BE2C (cell line): ENCODE results near the gene KRT76.

Experiments used
- DNase-seq: peaks from one replicate; pipeline ENCODE4 v3.0.0-alpha.2; 2020
- H3K27me3 ChIP-seq: fragments of 250-450 bp; sonication (Bioruptor Pico); 2 replicates; pipeline ENCODE4 v1.5.1; 2020; ENCODE audit warnings: mild to moderate bottlenecking
- H3K36me3 ChIP-seq: fragments of 250-450 bp; sonication (Bioruptor Pico); 2 replicates; pipeline ENCODE4 v1.5.1; 2020; ENCODE audit warnings: mild to moderate bottlenecking
- H3K4me1 ChIP-seq: fragments of 250-450 bp; sonication (Bioruptor Pico); 2 replicates; pipeline ENCODE4 v1.5.1; 2020
- H3K4me3 ChIP-seq: 2 replicates; pipeline ENCODE4 v1.5.1; 2011; ENCODE audit warnings: low read depth, low read length
- H3K9me3 ChIP-seq: fragments of 250-450 bp; sonication (Bioruptor Pico); 2 replicates; pipeline ENCODE4 v1.5.1; 2020
- TF ChIP-seq, protein P1 (sequence below): IDR thresholded peaks from 2 replicates; pipeline ENCODE4 v1.5.1; 2012; ENCODE audit warnings: mild to moderate bottlenecking, low read depth, low read length

The KRT76 gene

DNA sequence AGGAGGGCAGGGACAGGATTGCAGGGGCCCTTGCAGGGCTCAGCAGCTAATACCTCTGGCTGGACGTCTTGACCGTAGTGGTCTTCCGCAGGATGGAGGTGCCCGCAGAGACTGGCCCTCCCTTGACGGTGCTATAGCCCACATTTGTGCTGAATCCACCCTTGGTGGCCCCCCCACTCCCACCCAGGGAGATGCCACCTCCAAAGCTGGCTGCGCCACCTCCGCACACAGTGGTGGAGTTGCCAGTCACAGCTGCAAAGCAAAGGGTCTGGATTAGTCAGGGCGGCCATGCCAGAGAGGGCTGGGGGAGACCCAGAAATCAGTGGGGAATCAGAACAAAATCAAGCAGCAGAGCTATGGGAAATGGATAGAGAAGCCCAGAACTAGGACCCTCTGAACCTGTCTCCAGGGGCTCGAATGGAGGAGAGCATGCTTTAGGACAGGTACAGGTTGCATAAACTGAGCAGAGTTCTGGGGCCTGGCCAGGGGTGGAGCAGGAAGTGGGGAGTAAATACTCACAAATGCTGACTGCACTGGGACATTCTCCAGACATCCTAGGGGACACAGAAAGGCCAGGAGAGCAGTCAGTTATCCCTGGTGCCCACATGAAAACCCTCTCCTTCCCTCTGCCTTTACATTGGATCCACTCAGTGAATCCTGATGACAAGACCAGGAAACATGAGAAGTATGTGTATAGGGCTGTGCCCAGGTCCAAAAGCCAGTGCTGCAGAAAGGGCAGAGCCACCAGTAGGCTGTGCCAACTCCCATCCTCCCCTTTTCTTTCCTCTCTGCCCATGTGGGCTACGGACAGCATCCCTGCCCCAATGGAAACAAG, 44.9 kb upstream of the KRT76 start:
- H3K4me1 ChIP-seq = no peaks in the 10 kb centered on the region
- no peak for DNase-seq
- no peaks in the 10 kb centered on the region for H3K36me3 ChIP-seq
- TF ChIP-seq, protein P1, sequence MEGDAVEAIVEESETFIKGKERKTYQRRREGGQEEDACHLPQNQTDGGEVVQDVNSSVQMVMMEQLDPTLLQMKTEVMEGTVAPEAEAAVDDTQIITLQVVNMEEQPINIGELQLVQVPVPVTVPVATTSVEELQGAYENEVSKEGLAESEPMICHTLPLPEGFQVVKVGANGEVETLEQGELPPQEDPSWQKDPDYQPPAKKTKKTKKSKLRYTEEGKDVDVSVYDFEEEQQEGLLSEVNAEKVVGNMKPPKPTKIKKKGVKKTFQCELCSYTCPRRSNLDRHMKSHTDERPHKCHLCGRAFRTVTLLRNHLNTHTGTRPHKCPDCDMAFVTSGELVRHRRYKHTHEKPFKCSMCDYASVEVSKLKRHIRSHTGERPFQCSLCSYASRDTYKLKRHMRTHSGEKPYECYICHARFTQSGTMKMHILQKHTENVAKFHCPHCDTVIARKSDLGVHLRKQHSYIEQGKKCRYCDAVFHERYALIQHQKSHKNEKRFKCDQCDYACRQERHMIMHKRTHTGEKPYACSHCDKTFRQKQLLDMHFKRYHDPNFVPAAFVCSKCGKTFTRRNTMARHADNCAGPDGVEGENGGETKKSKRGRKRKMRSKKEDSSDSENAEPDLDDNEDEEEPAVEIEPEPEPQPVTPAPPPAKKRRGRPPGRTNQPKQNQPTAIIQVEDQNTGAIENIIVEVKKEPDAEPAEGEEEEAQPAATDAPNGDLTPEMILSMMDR = no peak
- H3K9me3 ChIP-seq = no peaks in the 10 kb centered on the region
- H3K27me3 ChIP-seq = peaks cover 33% of the 10 kb centered on the region
- H3K4me3 ChIP-seq = no peak overlapping the region

GRCh38 chr12:52821071-52821730, 44.1 kb upstream of the KRT76 start:
- H3K27me3 ChIP-seq = peaks cover 33% of the 10 kb centered on the region
- H3K4me3 ChIP-seq = no peak overlapping the region
- H3K36me3 ChIP-seq = no peaks in the 10 kb centered on the region
- no peaks in the 10 kb centered on the region for H3K9me3 ChIP-seq
- no peaks in the 10 kb centered on the region for H3K4me1 ChIP-seq
- no peak for DNase-seq
- TF ChIP-seq, protein P1 = no peak

DNA sequence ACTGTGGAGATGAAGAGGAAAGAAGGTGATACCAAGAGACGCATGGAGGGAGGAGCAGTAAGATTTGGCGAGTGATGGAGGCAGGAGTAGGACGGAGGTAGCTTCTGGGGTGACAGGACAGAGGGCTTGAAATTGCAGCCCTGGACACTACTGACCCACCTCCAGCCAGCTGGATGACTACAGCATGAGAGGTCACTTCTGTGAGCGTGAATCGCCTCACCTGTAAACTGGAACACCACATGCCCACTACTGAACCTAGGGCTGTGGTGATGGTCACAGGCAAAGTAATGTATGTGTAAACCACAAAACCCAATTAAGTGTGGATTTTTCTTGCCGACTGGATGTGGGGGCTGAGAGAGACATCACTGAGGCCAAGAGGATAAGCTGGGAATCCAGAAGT, 43.4 kb upstream of the KRT76 start:
- DNase-seq = no peak
- Histone ChIP-seq H3K4me3 (no peak overlapping the region), H3K27me3 (peaks cover 33% of the 10 kb centered on the region), H3K4me1 (no peaks in the 10 kb centered on the region), H3K36me3 (no peaks in the 10 kb centered on the region), H3K9me3 (no peaks in the 10 kb centered on the region)
- TF ChIP-seq, protein P1 = no peak

DNA sequence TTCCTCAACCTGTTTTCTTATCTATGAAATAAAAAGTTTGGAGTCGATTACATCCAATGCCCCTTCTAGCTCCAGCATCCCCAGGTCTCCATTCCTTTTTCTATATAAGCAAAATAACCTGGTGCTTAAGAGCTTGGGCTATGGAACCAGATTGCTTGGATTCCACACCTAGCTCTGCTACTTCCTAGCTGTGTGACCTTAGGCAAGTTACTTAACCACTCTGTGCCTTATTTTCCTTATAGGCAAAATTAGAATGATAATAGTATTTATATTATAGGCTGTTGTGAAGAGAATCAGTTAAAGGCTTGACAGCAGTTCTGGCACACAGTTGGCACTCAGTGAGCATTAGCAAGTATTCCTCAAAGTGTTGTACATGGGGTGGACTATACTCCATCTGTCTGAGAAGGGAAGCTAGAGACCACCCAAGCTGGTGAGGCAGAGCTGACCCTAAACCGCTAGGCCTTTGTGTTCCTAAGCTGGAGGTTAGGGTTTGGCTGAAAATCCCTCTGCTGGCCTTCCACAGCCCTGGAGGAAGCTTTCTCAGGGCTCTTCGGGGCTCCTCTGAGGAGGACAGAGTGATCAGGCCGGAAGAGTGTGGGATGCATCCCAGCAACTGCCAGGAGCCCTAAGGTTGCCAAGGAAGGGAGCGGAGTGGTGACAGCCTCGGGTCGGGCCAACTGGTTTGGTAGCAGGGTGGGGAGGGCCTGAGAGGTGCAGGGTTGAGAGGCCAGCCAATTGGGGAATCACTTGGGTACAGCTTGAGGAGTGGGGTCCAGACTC, 42.8 kb upstream of the KRT76 start:
- TF ChIP-seq, protein P1 = no peak
- DNase-seq = no peak

DNA sequence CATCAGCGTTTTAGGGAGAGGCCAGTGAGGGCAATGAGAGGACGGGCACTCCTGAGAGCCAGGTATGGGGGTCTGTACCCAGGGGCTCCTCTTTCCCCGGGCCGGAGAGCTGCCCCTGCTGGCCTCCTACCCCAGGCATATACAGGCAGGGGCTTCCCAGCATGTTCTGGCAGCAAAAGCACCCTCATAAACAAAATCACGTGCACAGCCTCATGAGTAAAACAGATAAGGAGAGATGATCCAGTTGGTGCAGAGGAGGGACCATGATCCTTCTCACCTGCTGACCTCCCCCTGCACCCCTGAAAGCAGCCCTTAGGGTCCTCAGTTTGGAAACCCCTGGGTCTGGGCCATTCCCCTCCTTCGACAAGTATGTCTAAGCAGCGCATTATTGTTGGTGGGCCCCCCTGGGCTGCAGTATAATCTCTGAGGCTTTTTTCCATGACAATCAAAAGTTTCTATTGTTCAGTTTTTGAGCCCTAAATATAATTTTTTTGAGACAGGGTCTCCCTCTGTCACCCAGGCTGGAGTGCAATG, 41.8 kb upstream of the KRT76 start:
- no peak for DNase-seq
- Histone ChIP-seq H3K4me3 (no peak overlapping the region), H3K4me1 (no peaks in the 10 kb centered on the region), H3K36me3 (no peaks in the 10 kb centered on the region), H3K9me3 (no peaks in the 10 kb centered on the region), H3K27me3 (peaks cover 37% of the 10 kb centered on the region)
- TF ChIP-seq, protein P1 = no peak

More for the DNA sequence above, 42.8 kb upstream of the KRT76 start:
- Histone ChIP-seq H3K9me3 (no peaks in the 10 kb centered on the region), H3K4me1 (no peaks in the 10 kb centered on the region), H3K36me3 (no peaks in the 10 kb centered on the region), H3K27me3 (peaks cover 33% of the 10 kb centered on the region), H3K4me3 (no peak overlapping the region)
